ENCODE data around the gene PALLD.

Gene PALLD

DNA sequence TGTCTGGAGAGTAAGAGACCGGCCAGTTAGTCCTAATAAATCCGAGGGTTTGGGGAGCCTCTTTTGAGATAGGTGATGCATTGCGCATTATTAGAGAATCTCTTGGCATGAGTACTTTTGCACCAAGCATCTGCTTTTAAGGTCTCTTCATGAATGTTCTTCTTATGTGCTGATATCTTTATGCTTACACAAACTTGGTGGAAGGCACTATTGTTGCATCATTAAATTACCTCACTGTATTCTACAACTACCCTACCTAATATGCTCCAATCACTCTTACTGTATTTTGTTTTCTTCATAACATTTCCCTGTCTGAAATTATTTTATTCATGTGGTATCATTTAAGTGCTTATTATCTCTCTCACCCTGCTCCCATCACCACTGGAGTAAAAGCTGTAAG is 151.6 kb downstream of the PALLD start:
- no peaks in the 10 kb centered on the region for H3K27me3 ChIP-seq (ENCODE audit: control insufficient read depth, insufficient read depth, low read length)
- H3K4me3 ChIP-seq (ENCODE audit: low read depth, low read length), result no peak overlapping the region
- H3K4me1 ChIP-seq (ENCODE audit: control insufficient read depth, insufficient read depth, low read length), result peaks cover 10% of the 10 kb centered on the region
- H3K9me3 ChIP-seq (ENCODE audit: control insufficient read depth, insufficient read depth, low read length), result no peaks in the 10 kb centered on the region
- H3K36me3 ChIP-seq (ENCODE audit: control insufficient read depth, insufficient read depth, low read length), result no peaks in the 10 kb centered on the region
- H3K9ac ChIP-seq (ENCODE audit: low read depth, low read length), result no peak overlapping the region

DNA sequence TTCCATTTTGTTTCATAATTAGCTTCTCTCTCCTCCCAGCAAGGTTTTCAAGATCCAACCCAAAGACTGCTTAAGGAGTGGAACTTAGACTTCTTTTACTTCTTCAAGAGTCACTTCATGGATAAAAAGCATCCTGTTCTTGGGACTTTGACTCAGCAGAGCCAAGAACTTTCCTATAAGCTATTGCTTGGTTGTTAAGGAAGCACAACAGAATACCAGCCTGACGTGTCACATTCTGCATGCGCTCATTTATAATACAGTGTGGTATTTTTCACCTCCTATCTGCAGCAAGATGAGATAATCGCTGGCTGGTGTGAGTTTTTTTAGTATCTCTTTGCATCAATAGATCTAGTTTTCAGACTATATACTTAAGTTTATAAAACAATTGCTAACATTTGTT is 152.1 kb downstream of the PALLD start:
- H3K27me3 ChIP-seq (ENCODE audit: control insufficient read depth, insufficient read depth, low read length), result no peaks in the 10 kb centered on the region
- H3K4me1 ChIP-seq (ENCODE audit: control insufficient read depth, insufficient read depth, low read length), result peaks cover 10% of the 10 kb centered on the region
- H3K9me3 ChIP-seq (ENCODE audit: control insufficient read depth, insufficient read depth, low read length), result no peaks in the 10 kb centered on the region
- H3K4me3 ChIP-seq (ENCODE audit: low read depth, low read length), result no peak overlapping the region
- no peak overlapping the region for H3K9ac ChIP-seq (ENCODE audit: low read depth, low read length)
- no peaks in the 10 kb centered on the region for H3K36me3 ChIP-seq (ENCODE audit: control insufficient read depth, insufficient read depth, low read length)

- Histone ChIP-seq H3K4me1 (ENCODE audit: control insufficient read depth, insufficient read depth, low read length) (peaks cover 12% of the 10 kb centered on the region), H3K27me3 (ENCODE audit: control insufficient read depth, insufficient read depth, low read length) (no peaks in the 10 kb centered on the region), H3K9ac (ENCODE audit: low read depth, low read length) (no peak overlapping the region), H3K4me3 (ENCODE audit: low read depth, low read length) (no peak overlapping the region), H3K9me3 (ENCODE audit: control insufficient read depth, insufficient read depth, low read length) (no peaks in the 10 kb centered on the region), H3K36me3 (ENCODE audit: control insufficient read depth, insufficient read depth, low read length) (no peaks in the 10 kb centered on the region)
Observed at GRCh38 chr4:168651374-168651773, 154.5 kb downstream of the PALLD start.

DNA sequence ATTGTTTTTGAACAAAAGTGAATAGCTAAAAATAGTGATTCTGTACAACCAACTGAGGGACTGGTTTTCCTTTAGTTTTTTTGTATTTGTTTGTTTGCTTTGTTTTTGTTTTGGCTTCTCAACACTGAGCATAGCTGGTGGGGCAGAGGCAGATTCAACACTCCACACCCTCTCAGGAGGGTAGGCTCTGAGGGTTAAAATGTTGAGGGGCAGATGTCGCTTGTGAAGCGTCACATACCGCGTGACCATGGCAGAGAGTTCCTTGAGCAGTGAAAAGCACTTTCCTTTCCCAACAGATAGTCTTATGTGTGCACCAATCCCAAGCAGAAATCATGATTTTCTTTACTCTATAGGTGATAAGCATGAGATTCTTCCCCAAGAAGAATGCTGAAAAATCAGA is 155.0 kb downstream of the PALLD start:
- no peaks in the 10 kb centered on the region for H3K27me3 ChIP-seq (ENCODE audit: control insufficient read depth, insufficient read depth, low read length)
- no peak overlapping the region for H3K4me3 ChIP-seq (ENCODE audit: low read depth, low read length)
- H3K4me1 ChIP-seq (ENCODE audit: control insufficient read depth, insufficient read depth, low read length), result peaks cover 12% of the 10 kb centered on the region
- H3K9ac ChIP-seq (ENCODE audit: low read depth, low read length), result no peak overlapping the region
- no peaks in the 10 kb centered on the region for H3K9me3 ChIP-seq (ENCODE audit: control insufficient read depth, insufficient read depth, low read length)
- H3K36me3 ChIP-seq (ENCODE audit: control insufficient read depth, insufficient read depth, low read length), result no peaks in the 10 kb centered on the region

DNA sequence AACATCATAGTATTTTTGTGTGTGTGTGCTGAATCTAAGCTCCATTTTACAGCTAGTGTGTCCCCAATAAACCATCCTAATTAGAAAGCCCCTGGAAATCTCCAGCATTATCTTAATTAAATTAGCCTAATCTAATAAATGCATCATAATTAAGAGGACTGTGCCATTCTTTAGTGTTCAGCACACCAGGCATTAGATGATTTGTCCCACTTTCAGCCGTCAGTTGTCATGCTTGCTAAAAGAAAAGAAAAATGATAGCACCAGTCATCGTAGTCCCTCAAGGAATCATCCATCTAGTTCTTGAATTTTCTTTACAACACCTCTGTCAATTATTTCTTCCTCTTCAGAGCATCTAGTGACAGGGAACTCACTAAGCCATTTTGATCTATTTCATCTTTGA is 155.9 kb downstream of the PALLD start:
- Histone ChIP-seq H3K9me3 (ENCODE audit: control insufficient read depth, insufficient read depth, low read length) (no peaks in the 10 kb centered on the region), H3K4me3 (ENCODE audit: low read depth, low read length) (no peak overlapping the region), H3K4me1 (ENCODE audit: control insufficient read depth, insufficient read depth, low read length) (peaks cover 12% of the 10 kb centered on the region), H3K36me3 (ENCODE audit: control insufficient read depth, insufficient read depth, low read length) (no peaks in the 10 kb centered on the region), H3K9ac (ENCODE audit: low read depth, low read length) (no peak overlapping the region), H3K27me3 (ENCODE audit: control insufficient read depth, insufficient read depth, low read length) (no peaks in the 10 kb centered on the region)

DNA sequence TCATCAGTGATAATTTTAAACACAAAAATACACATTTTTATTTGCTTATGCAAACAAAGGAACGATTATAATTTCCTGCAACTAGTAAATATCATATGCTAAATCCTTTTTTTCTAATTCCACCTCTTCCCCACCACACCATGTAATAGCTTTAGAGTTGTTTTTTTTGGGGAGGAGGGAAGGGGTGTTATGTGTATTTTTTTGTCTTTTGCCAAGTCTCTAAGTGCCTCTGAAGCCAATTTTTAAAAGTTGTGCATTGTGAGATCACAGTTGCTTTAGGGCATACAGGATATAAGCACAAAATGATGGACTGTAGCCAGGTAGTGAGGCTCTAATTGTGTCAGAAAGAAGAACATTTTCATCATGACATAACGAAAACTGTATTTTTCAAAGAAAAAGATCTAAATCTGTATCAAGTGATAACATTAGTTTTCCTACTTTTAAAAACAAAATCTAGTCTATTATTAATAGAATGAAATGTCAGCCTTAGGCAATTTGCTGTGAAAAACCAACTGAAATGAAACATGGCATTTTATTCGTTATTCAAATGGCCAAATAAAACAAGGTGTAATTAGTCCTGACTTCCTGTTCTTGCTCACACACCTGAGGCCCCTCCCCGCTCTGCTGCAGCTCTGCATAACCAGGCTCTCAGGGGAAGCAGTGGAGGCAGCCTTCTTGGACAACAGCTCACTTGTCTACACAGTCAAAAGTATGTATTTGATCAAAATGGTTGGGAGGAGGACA is 157.4 kb downstream of the PALLD start:
- peaks cover 9% of the 10 kb centered on the region for H3K4me1 ChIP-seq (ENCODE audit: control insufficient read depth, insufficient read depth, low read length)
- no peaks in the 10 kb centered on the region for H3K36me3 ChIP-seq (ENCODE audit: control insufficient read depth, insufficient read depth, low read length)
- no peak overlapping the region for H3K4me3 ChIP-seq (ENCODE audit: low read depth, low read length)
- no peaks in the 10 kb centered on the region for H3K9me3 ChIP-seq (ENCODE audit: control insufficient read depth, insufficient read depth, low read length)
- H3K27me3 ChIP-seq (ENCODE audit: control insufficient read depth, insufficient read depth, low read length), result no peaks in the 10 kb centered on the region
- H3K9ac ChIP-seq (ENCODE audit: low read depth, low read length), result no peak overlapping the region

DNA sequence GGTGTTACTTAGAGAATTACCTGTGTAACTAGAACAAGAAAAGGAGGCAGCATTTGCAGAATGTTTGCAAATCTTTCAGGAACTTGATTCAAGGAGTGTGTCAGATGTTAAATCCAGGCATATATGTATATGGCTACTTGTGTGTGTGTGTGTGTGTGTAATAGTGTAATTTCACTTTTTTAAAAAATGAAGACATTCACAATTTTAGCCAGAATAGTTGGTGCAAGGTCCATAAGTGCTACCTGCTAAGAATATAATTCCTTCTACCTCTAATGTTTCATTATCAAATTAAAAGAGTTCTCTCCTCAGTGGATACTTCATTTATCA is 158.0 kb downstream of the PALLD start:
- Histone ChIP-seq H3K27me3 (ENCODE audit: control insufficient read depth, insufficient read depth, low read length) (no peaks in the 10 kb centered on the region), H3K4me3 (ENCODE audit: low read depth, low read length) (no peak overlapping the region), H3K36me3 (ENCODE audit: control insufficient read depth, insufficient read depth, low read length) (no peaks in the 10 kb centered on the region), H3K9ac (ENCODE audit: low read depth, low read length) (no peak overlapping the region), H3K9me3 (ENCODE audit: control insufficient read depth, insufficient read depth, low read length) (no peaks in the 10 kb centered on the region), H3K4me1 (ENCODE audit: control insufficient read depth, insufficient read depth, low read length) (peaks cover 9% of the 10 kb centered on the region)

GRCh38 chr4:168655182-168655581 is 158.3 kb downstream of the PALLD start:
- Histone ChIP-seq H3K9ac (ENCODE audit: low read depth, low read length) (no peak overlapping the region), H3K9me3 (ENCODE audit: control insufficient read depth, insufficient read depth, low read length) (no peaks in the 10 kb centered on the region), H3K4me3 (ENCODE audit: low read depth, low read length) (no peak overlapping the region), H3K27me3 (ENCODE audit: control insufficient read depth, insufficient read depth, low read length) (no peaks in the 10 kb centered on the region), H3K36me3 (ENCODE audit: control insufficient read depth, insufficient read depth, low read length) (no peaks in the 10 kb centered on the region), H3K4me1 (ENCODE audit: control insufficient read depth, insufficient read depth, low read length) (peaks cover 9% of the 10 kb centered on the region)

DNA sequence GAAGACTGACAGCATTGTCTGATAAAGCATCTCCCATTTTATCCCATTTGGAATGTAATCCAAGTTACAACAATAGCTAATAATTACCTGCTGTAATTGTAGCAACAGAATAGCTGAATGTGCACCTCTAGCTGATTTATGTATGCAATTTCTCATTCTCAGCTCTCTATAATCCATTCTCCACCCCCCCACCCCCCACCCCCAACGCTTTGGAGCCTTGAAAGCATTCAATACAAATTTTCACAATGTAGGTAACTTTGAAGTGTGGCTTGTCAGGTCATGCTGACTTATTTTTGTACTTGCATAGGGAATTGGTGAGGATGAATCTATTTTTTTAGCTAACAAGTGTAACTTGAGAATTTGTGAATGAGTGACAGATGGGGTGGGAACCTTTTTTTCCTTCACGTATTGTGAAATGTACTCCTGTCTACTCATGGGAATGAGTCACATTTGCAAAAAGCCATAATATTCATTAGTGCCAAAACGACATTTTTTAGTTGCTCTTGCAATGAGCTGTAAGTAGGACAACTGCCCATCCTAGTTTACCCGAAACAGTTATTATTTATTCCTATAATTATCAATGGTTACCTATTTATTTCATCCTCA is 159.3 kb downstream of the PALLD start:
- no peaks in the 10 kb centered on the region for H3K27me3 ChIP-seq (ENCODE audit: control insufficient read depth, insufficient read depth, low read length)
- H3K36me3 ChIP-seq (ENCODE audit: control insufficient read depth, insufficient read depth, low read length), result no peaks in the 10 kb centered on the region
- H3K4me3 ChIP-seq (ENCODE audit: low read depth, low read length), result no peak overlapping the region
- H3K4me1 ChIP-seq (ENCODE audit: control insufficient read depth, insufficient read depth, low read length), result peaks cover 8% of the 10 kb centered on the region
- H3K9ac ChIP-seq (ENCODE audit: low read depth, low read length), result no peak overlapping the region
- no peaks in the 10 kb centered on the region for H3K9me3 ChIP-seq (ENCODE audit: control insufficient read depth, insufficient read depth, low read length)

- Histone ChIP-seq H3K27me3 (ENCODE audit: control insufficient read depth, insufficient read depth, low read length) (no peaks in the 10 kb centered on the region), H3K4me1 (ENCODE audit: control insufficient read depth, insufficient read depth, low read length) (peaks cover 2% of the 10 kb centered on the region), H3K4me3 (ENCODE audit: low read depth, low read length) (no peak overlapping the region), H3K36me3 (ENCODE audit: control insufficient read depth, insufficient read depth, low read length) (no peaks in the 10 kb centered on the region), H3K9ac (ENCODE audit: low read depth, low read length) (no peak overlapping the region), H3K9me3 (ENCODE audit: control insufficient read depth, insufficient read depth, low read length) (no peaks in the 10 kb centered on the region)
Observed at GRCh38 chr4:168656946-168657473, 160.2 kb downstream of the PALLD start.

- Histone ChIP-seq H3K36me3 (ENCODE audit: control insufficient read depth, insufficient read depth, low read length) (no peaks in the 10 kb centered on the region), H3K9me3 (ENCODE audit: control insufficient read depth, insufficient read depth, low read length) (no peaks in the 10 kb centered on the region), H3K27me3 (ENCODE audit: control insufficient read depth, insufficient read depth, low read length) (no peaks in the 10 kb centered on the region), H3K4me1 (ENCODE audit: control insufficient read depth, insufficient read depth, low read length) (peaks cover 2% of the 10 kb centered on the region), H3K9ac (ENCODE audit: low read depth, low read length) (no peak overlapping the region), H3K4me3 (ENCODE audit: low read depth, low read length) (no peak overlapping the region)
Observed at GRCh38 chr4:168658751-168659150, 161.9 kb downstream of the PALLD start.

- Histone ChIP-seq H3K9me3 (ENCODE audit: control insufficient read depth, insufficient read depth, low read length) (no peaks in the 10 kb centered on the region), H3K27me3 (ENCODE audit: control insufficient read depth, insufficient read depth, low read length) (no peaks in the 10 kb centered on the region), H3K4me3 (ENCODE audit: low read depth, low read length) (no peak overlapping the region), H3K36me3 (ENCODE audit: control insufficient read depth, insufficient read depth, low read length) (no peaks in the 10 kb centered on the region), H3K9ac (ENCODE audit: low read depth, low read length) (no peak overlapping the region), H3K4me1 (ENCODE audit: control insufficient read depth, insufficient read depth, low read length) (no peaks in the 10 kb centered on the region)
Observed at GRCh38 chr4:168659741-168660465, 163.1 kb downstream of the PALLD start.
